ENCODE measurements around the gene LKAAEAR1. TPM values are rescaled to one million over a fixed set of nuclear protein-coding genes. Genes with fewer than 3 reads are reported as not detected.
A peak's percentile ranks its signal among the peaks of the same experiment; 100 is the strongest.

Gene LKAAEAR1
- total and polyA plus RNA-seq, 2 of the 13 experiments (the other 11 are each of a cell fraction or from before 2014, with no cell fraction given) = not detected

DNA sequence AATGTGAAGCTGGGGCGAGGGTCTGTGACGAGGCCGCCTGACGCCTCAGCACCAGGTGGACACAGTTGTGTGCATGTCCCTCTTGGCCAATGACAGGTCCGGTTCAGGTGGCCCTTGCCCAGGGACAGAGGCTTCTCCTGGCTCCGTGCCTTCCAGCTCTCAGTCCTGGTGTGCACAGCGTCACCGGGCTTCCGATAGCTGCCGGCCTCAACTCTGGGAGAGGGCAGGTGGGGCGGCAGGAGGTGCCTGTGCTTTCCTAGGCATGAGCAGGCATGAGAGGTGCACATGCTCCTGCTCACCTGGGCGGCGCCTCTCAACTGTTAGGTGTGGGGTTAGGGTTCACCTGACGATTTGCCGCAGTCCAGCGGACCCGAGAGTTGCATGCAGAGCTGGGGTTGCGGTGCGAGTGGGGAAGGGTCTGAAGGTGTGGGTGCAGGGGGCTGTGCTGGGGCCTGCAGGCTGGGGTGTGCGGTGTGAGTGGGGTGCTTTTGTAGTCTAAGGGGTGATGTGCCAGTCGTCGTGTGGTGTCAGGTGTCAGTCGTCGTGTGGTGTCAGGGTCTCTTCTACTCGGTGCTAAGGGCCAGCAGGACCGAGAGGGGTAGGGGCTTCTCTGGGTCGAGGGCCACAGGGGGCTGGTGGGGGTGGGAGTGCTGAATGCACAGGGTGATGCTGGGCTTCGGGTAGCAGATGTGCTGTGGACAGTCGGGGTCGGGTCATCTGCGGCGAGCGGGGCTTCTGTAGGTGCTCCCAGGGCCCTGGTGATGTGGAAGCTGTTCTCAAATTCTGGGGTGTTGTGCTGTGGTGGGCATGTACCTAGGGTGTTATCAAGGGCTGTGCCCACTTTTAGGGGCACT, 31.0 kb downstream of the LKAAEAR1 start (continued):
- TF ChIP-seq ZNF670 (CRISPR knock-in tag; IDR thresholded peaks at IDR 0.05; ENCODE audit: borderline replicate concordance) (no peak), DNMT1 (CRISPR knock-in tag; IDR thresholded peaks at IDR 0.05) (no peak; the same call in 1 of the 2 replicates), SMC3 (IDR thresholded peaks at IDR 0.05; ENCODE audit: low read length) (no peak), ZNF230 (CRISPR knock-in tag; IDR thresholded peaks at IDR 0.05) (no peak), ZBTB20 (CRISPR knock-in tag; IDR thresholded peaks at IDR 0.05; ENCODE audit: borderline replicate concordance, low read depth) (peak; percentile 89; the same call in 1 of the 2 replicates), NONO (IDR thresholded peaks at IDR 0.05) (no peak), NONO (CRISPR knock-in tag; conservative IDR thresholded peaks at IDR 0.05) (peak; percentile 86), ZNF839 (CRISPR knock-in tag; IDR thresholded peaks at IDR 0.05; ENCODE audit: borderline replicate concordance) (peak; percentile 98), CC2D1A (CRISPR knock-in tag; IDR thresholded peaks at IDR 0.05) (no peak), ZKSCAN1 (IDR thresholded peaks at IDR 0.05; ENCODE audit: low read length) (no peak), ZNF569 (CRISPR knock-in tag; IDR thresholded peaks at IDR 0.05; ENCODE audit: borderline replicate concordance) (no peak), HDAC6 (IDR thresholded peaks at IDR 0.05; ENCODE audit: low read depth, low read length) (no peak), ZBTB38 (CRISPR knock-in tag; IDR thresholded peaks at IDR 0.05) (peak; percentile 67), NPAS2 (CRISPR knock-in tag; IDR thresholded peaks at IDR 0.05; ENCODE audit: borderline replicate concordance) (no peak), ZNF790 (CRISPR knock-in tag; IDR thresholded peaks at IDR 0.05; ENCODE audit: borderline replicate concordance) (peak; percentile 83; the same call in 1 of the 2 replicates), ZNF644 (CRISPR knock-in tag; IDR thresholded peaks at IDR 0.05; ENCODE audit: low read depth) (no peak), MEIS1 (CRISPR knock-in tag; IDR thresholded peaks at IDR 0.05; ENCODE audit: borderline replicate concordance) (no peak), RFX3 (CRISPR knock-in tag; IDR thresholded peaks at IDR 0.05) (no peak), GLI4 (CRISPR knock-in tag; IDR thresholded peaks at IDR 0.05; ENCODE audit: borderline replicate concordance) (no peak), SNAPC2 (CRISPR knock-in tag; IDR thresholded peaks at IDR 0.05) (peak; percentile 82; the same call in 1 of the 2 replicates), MTA3 (CRISPR knock-in tag; IDR thresholded peaks at IDR 0.05) (no peak)
- TF ChIP-seq, protein P1, sequence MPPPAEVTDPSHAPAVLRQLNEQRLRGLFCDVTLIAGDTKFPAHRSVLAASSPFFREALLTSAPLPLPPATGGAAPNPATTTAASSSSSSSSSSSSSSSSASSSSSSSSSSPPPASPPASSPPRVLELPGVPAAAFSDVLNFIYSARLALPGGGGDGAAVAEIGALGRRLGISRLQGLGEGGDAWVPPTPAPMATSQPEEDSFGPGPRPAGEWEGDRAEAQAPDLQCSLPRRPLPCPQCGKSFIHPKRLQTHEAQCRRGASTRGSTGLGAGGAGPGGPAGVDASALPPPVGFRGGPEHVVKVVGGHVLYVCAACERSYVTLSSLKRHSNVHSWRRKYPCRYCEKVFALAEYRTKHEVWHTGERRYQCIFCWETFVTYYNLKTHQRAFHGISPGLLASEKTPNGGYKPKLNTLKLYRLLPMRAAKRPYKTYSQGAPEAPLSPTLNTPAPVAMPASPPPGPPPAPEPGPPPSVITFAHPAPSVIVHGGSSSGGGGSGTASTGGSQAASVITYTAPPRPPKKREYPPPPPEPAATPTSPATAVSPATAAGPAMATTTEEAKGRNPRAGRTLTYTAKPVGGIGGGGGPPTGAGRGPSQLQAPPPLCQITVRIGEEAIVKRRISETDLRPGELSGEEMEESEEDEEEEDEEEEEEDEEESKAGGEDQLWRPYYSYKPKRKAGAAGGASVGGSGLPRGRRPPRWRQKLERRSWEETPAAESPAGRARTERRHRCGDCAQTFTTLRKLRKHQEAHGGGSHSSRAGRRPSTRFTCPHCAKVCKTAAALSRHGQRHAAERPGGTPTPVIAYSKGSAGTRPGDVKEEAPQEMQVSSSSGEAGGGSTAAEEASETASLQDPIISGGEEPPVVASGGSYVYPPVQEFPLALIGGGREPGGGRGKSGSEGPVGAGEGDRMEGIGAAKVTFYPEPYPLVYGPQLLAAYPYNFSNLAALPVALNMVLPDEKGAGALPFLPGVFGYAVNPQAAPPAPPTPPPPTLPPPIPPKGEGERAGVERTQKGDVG (CRISPR knock-in tag; IDR thresholded peaks at IDR 0.05; ENCODE audit: borderline replicate concordance) = peak; percentile 65; the same call in 1 of the 2 replicates
- TF ChIP-seq, protein P2, sequence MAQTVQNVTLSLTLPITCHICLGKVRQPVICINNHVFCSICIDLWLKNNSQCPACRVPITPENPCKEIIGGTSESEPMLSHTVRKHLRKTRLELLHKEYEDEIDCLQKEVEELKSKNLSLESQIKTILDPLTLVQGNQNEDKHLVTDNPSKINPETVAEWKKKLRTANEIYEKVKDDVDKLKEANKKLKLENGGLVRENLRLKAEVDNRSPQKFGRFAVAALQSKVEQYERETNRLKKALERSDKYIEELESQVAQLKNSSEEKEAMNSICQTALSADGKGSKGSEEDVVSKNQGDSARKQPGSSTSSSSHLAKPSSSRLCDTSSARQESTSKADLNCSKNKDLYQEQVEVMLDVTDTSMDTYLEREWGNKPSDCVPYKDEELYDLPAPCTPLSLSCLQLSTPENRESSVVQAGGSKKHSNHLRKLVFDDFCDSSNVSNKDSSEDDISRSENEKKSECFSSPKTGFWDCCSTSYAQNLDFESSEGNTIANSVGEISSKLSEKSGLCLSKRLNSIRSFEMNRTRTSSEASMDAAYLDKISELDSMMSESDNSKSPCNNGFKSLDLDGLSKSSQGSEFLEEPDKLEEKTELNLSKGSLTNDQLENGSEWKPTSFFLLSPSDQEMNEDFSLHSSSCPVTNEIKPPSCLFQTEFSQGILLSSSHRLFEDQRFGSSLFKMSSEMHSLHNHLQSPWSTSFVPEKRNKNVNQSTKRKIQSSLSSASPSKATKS (CRISPR knock-in tag; IDR thresholded peaks at IDR 0.05) = no peak
- TF ChIP-seq, protein P3, sequence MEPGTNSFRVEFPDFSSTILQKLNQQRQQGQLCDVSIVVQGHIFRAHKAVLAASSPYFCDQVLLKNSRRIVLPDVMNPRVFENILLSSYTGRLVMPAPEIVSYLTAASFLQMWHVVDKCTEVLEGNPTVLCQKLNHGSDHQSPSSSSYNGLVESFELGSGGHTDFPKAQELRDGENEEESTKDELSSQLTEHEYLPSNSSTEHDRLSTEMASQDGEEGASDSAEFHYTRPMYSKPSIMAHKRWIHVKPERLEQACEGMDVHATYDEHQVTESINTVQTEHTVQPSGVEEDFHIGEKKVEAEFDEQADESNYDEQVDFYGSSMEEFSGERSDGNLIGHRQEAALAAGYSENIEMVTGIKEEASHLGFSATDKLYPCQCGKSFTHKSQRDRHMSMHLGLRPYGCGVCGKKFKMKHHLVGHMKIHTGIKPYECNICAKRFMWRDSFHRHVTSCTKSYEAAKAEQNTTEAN (CRISPR knock-in tag; conservative IDR thresholded peaks at IDR 0.05) = peak; percentile 92

Measured in HepG2 (cell line).